Neural progenitor cell (in vitro differentiated cells): ENCODE results near the gene PLEKHG4. TPM values are rescaled to one million over a fixed set of nuclear protein-coding genes. Genes with fewer than 3 reads are reported as not detected.

Source experiments
- DNase-seq: peaks from one replicate; pipeline ENCODE4 v3.0.0-alpha.2; 2016; ENCODE audit warnings: low spot score
- H2AFZ ChIP-seq: fragments of 200-600 bp; sonication (generic); replicated peaks from 2 replicates; pipeline ENCODE4 v1.6.1; 2016; ENCODE audit warnings: antibody characterized with exemption
- H3F3A ChIP-seq: fragments of 200-600 bp; sonication (generic); 2 replicates; pipeline ENCODE4 v1.6.1; 2016; ENCODE audit warnings: antibody characterized with exemption, low read depth
- H3K27ac ChIP-seq: fragments of 200-600 bp; sonication (generic); 2 replicates; pipeline ENCODE4 v1.5.1; 2016; ENCODE audit warnings: mild to moderate bottlenecking
- H3K27me3 ChIP-seq: fragments of 200-600 bp; sonication (generic); 2 replicates; pipeline ENCODE4 v1.6.1; 2016; ENCODE audit warnings: mild to moderate bottlenecking, moderate library complexity
- H3K36me3 ChIP-seq: fragments of 200-600 bp; sonication (generic); 2 replicates; pipeline ENCODE4 v1.5.1; 2016
- H3K4me1 ChIP-seq: fragments of 200-600 bp; sonication (generic); 2 replicates; pipeline ENCODE4 v1.6.1; 2016; ENCODE audit warnings: mixed run types
- H3K4me2 ChIP-seq: fragments of 200-600 bp; sonication (generic); 2 replicates; pipeline ENCODE4 v1.6.1; 2016
- H3K4me3 ChIP-seq: fragments of 200-600 bp; sonication (generic); 2 replicates; pipeline ENCODE4 v1.5.1; 2016
- H3K79me2 ChIP-seq: fragments of 200-600 bp; sonication (generic); 2 replicates; pipeline ENCODE4 v1.6.1; 2016; ENCODE audit warnings: low read depth
- H3K9ac ChIP-seq: fragments of 200-600 bp; sonication (generic); 2 replicates; pipeline ENCODE4 v1.6.1; 2016
- H3K9me3 ChIP-seq: fragments of 200-600 bp; sonication (generic); 2 replicates; pipeline ENCODE4 v1.5.1; 2016; ENCODE audit warnings: low read depth
- H4K20me1 ChIP-seq: fragments of 200-600 bp; sonication (generic); 2 replicates; pipeline ENCODE4 v1.6.1; 2016; ENCODE audit warnings: low read depth
- H3K27ac Mint-ChIP-seq: 3 replicates; pipeline ENCODE4 v1.8.0; 2021; ENCODE audit warnings: mixed read lengths
- H3K27me3 Mint-ChIP-seq: 2 replicates; pipeline ENCODE4 v1.8.0; 2022; ENCODE audit warnings: low read depth, mild to moderate bottlenecking, inconsistent platforms, moderate library complexity, mixed read lengths; ENCODE audit not compliant: insufficient read depth
- H3K36me3 Mint-ChIP-seq: 3 replicates; pipeline ENCODE4 v1.8.0; 2021; ENCODE audit warnings: mixed read lengths
- H3K4me1 Mint-ChIP-seq: 3 replicates; pipeline ENCODE4 v1.8.0; 2021; ENCODE audit warnings: mixed read lengths
- H3K4me3 Mint-ChIP-seq: 3 replicates; pipeline ENCODE4 v1.8.0; 2021; ENCODE audit warnings: mild to moderate bottlenecking, moderate library complexity, mixed read lengths
- H3K9me3 Mint-ChIP-seq: 3 replicates; pipeline ENCODE4 v1.8.0; 2020; ENCODE audit warnings: mixed read lengths
- EZH2 ChIP-seq: fragments of 200-600 bp; sonication (generic); IDR thresholded peaks from 2 replicates; pipeline ENCODE4 v1.6.1; 2017; ENCODE audit warnings: antibody characterized with exemption, mild to moderate bottlenecking, moderate library complexity
- EZH2phosphoT487 ChIP-seq: fragments of 200-600 bp; sonication (generic); IDR thresholded peaks from 2 replicates; pipeline ENCODE4 v1.6.1; 2017; ENCODE audit warnings: antibody characterized with exemption
- total RNA-seq: library from RNA; depleted of rRNA; stranded (reverse); fragments of >200 nt; gene quantifications from 2 replicates; pipeline ENCODE4 v1.2.3, GENCODE V29; 2015; ENCODE audit warnings: low replicate concordance
- TF ChIP-seq, protein P1 (sequence below): fragments of 200-600 bp; sonication (generic); IDR thresholded peaks from 2 replicates; pipeline ENCODE4 v1.5.1; 2017; ENCODE audit warnings: antibody characterized with exemption, mild to moderate bottlenecking

Gene PLEKHG4
- total RNA-seq, 1 donor from 2014 or later: 4.0 TPM

DNA sequence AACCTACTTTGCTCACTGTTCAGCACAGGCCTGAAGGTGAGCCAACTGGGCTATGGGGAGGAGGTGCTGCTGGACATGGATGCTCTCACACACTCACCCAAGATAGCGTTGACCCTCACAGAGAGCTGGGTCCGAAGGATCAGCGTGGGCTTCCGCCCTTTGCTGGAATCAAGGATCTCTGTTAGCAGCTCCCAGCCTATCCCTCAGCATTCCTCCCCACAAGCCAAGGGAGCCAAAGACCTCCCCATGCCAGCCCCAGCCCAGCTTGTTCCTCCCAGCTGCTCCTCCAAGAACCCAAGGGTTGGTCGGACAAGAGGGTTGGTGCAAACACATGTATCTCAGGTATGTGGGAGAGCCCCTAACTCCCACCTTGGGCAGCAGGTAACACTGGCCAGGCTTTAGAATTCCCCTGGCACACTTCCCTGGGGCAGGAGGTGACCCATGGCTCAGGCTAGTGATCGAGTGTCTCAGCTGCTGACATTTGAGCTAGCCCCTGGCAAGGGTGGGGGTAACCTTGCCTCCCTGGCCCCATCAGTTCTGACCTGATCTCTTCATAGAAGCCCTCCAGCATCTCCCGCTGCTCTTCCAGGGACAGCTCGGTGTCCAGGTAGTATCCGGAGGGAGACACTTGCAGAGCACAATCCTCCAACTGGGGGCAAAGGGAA, 40.4 kb upstream of the PLEKHG4 start:
- H3K4me1 ChIP-seq: no peaks in the 10 kb centered on the region
- peaks cover 8% of the 10 kb centered on the region for H3K4me1 Mint-ChIP-seq
- TF ChIP-seq EZH2phosphoT487 (no peak), EZH2 (no peak)
- TF ChIP-seq, protein P1, sequence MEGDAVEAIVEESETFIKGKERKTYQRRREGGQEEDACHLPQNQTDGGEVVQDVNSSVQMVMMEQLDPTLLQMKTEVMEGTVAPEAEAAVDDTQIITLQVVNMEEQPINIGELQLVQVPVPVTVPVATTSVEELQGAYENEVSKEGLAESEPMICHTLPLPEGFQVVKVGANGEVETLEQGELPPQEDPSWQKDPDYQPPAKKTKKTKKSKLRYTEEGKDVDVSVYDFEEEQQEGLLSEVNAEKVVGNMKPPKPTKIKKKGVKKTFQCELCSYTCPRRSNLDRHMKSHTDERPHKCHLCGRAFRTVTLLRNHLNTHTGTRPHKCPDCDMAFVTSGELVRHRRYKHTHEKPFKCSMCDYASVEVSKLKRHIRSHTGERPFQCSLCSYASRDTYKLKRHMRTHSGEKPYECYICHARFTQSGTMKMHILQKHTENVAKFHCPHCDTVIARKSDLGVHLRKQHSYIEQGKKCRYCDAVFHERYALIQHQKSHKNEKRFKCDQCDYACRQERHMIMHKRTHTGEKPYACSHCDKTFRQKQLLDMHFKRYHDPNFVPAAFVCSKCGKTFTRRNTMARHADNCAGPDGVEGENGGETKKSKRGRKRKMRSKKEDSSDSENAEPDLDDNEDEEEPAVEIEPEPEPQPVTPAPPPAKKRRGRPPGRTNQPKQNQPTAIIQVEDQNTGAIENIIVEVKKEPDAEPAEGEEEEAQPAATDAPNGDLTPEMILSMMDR: no peak
- no peaks in the 10 kb centered on the region for H3K36me3 Mint-ChIP-seq
- no peak overlapping the region for H3K27ac ChIP-seq
- H2AFZ ChIP-seq: no peak overlapping the region
- no peaks in the 10 kb centered on the region for H3F3A ChIP-seq
- H3K27ac Mint-ChIP-seq: no peak overlapping the region
- H3K4me2 ChIP-seq: no peak overlapping the region
- H3K4me3 ChIP-seq: no peak overlapping the region
- H3K4me3 Mint-ChIP-seq: no peak overlapping the region
- no peak overlapping the region for H3K9ac ChIP-seq
- no peaks in the 10 kb centered on the region for H3K36me3 ChIP-seq
- no peaks in the 10 kb centered on the region for H3K27me3 Mint-ChIP-seq
- H3K9me3 Mint-ChIP-seq: no peaks in the 10 kb centered on the region
- no peaks in the 10 kb centered on the region for H4K20me1 ChIP-seq
- H3K27me3 ChIP-seq: no peaks in the 10 kb centered on the region
- H3K9me3 ChIP-seq: no peaks in the 10 kb centered on the region
- no peaks in the 10 kb centered on the region for H3K79me2 ChIP-seq
- no peak for DNase-seq

DNA sequence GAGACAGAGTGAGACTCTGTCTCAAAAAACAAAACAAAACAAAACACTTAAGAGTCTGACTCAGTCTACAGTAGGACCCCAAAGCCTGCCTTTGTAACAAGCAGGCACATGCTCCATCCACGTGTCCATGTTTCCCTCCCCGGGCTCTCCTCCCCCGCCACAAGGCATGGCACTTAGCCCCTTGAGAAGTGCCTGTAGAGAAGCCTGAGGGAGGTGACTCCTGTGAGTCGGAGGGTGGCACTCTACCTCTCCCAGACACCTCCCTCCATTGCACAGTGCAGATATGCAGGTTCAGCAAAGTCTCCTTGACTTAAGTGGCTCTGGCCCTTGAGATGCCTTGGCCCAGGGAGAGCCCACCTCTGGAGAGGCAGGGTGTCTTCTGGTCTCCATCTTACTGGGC, 38.8 kb upstream of the PLEKHG4 start:
- no peak overlapping the region for H3K9ac ChIP-seq

DNA sequence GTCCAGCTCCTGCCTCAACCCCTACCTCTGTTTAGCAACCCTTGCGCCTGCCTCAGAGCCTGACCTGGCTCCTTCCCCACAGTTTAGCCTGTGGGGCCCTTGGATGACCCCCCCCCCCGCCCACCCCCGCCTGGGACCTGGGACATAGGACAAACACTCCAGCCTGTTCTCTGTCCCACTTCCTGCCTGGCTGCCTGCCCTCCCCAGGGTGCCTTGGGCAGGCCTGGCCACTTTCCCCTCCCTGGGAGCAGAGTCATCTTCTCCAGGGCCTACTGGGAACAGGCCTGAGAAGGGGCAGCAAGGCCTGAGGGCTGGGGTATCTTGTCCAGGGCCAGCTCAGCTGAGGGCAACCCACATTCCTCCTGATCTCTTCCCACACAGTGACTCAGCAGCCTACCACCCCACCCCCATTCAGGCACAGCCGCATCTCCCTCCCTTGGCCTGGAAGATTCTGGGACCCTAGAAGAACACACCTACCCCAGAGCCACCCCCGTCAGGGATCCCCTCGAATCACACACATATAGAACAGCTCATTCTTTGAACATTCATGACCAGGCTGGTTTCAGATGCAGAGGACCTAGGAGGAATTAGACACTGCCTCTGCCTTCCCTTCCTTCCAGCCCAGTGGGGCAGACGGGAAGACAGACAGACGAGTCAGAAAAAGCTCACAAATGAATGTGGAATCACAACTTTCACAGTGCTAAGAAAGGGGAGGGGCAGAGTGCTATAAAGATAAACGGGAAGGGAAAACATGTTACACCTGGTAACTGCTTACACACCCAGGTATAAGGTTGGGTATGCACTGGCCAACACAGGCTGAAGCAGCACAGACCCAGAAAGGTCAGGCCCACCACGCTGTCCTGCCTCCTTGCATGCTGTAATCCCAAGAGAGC, 38.1 kb upstream of the PLEKHG4 start:
- Histone ChIP-seq H3K9ac (no peak overlapping the region), H2AFZ (no peak overlapping the region), H3K27me3 (no peaks in the 10 kb centered on the region), H3K4me3 (no peak overlapping the region), H3K4me2 (no peak overlapping the region), H3F3A (peaks cover 4% of the 10 kb centered on the region), H3K79me2 (no peaks in the 10 kb centered on the region), H3K4me1 (peaks cover 6% of the 10 kb centered on the region), H4K20me1 (peaks cover 6% of the 10 kb centered on the region), H3K36me3 (no peaks in the 10 kb centered on the region), H3K9me3 (no peaks in the 10 kb centered on the region), H3K27ac (no peak overlapping the region)
- TF ChIP-seq, protein P1: no peak
- TF ChIP-seq EZH2phosphoT487 (no peak), EZH2 (no peak)
- Mint-ChIP-seq H3K27ac (no peak overlapping the region), H3K36me3 (no peaks in the 10 kb centered on the region), H3K4me1 (peaks cover 17% of the 10 kb centered on the region), H3K9me3 (no peaks in the 10 kb centered on the region), H3K4me3 (no peak overlapping the region), H3K27me3 (peaks cover 2% of the 10 kb centered on the region)
- DNase-seq: no peak

More for the DNA sequence above, 38.8 kb upstream of the PLEKHG4 start:
- Histone ChIP-seq H2AFZ (no peak overlapping the region), H3K9me3 (no peaks in the 10 kb centered on the region), H3K27me3 (no peaks in the 10 kb centered on the region), H3K27ac (no peak overlapping the region), H4K20me1 (peaks cover 2% of the 10 kb centered on the region), H3K4me2 (no peak overlapping the region), H3K4me3 (no peak overlapping the region), H3K79me2 (no peaks in the 10 kb centered on the region), H3K36me3 (no peaks in the 10 kb centered on the region), H3K4me1 (peaks cover 3% of the 10 kb centered on the region), H3F3A (no peaks in the 10 kb centered on the region)
- DNase-seq: no peak
- Mint-ChIP-seq H3K36me3 (no peaks in the 10 kb centered on the region), H3K9me3 (no peaks in the 10 kb centered on the region), H3K27ac (no peak overlapping the region), H3K4me3 (no peak overlapping the region), H3K4me1 (peaks cover 13% of the 10 kb centered on the region), H3K27me3 (peaks cover 2% of the 10 kb centered on the region)
- TF ChIP-seq EZH2phosphoT487 (no peak), EZH2 (no peak)
- TF ChIP-seq, protein P1: no peak
